HG02759 (cell line): ENCODE data around the gene RCL1.

Source experiments
- ATAC-seq: cut with Tn5 transposase; IDR thresholded peaks from one replicate; pipeline ENCODE4 v1.9.1; 2021; ENCODE audit warnings: mild to moderate bottlenecking, moderate library complexity; ENCODE audit not compliant: unreplicated experiment

RCL1 gene

GRCh38 chr9:4838189-4838546 lies 45.4 kb downstream of the RCL1 start:
- no peak for ATAC-seq

- no peak for ATAC-seq
These were observed 46.7 kb downstream of the RCL1 start for GRCh38 chr9:4839470-4839912.

- ATAC-seq: no peak
These were observed 47.3 kb downstream of the RCL1 start for GRCh38 chr9:4840018-4840417.

- no peak for ATAC-seq
These were observed 49.5 kb downstream of the RCL1 start for GRCh38 chr9:4842213-4842612.

- no peak for ATAC-seq
These were observed 50.0 kb downstream of the RCL1 start for GRCh38 chr9:4842734-4843133.

GRCh38 chr9:4844056-4844838 lies 51.5 kb downstream of the RCL1 start:
- no peak for ATAC-seq

- ATAC-seq: no peak
These were observed 56.6 kb downstream of the RCL1 start for GRCh38 chr9:4849369-4849768.

- ATAC-seq: no peak
These were observed 58.0 kb downstream of the RCL1 start for GRCh38 chr9:4850603-4851310.

- ATAC-seq: no peak
These were observed 59.7 kb downstream of the RCL1 start for GRCh38 chr9:4852419-4852818.

- ATAC-seq: no peak
These were observed 61.5 kb downstream of the RCL1 start for GRCh38 chr9:4854265-4854590.

GRCh38 chr9:4855841-4856240 lies 63.1 kb downstream of the RCL1 start:
- ATAC-seq: no peak

GRCh38 chr9:4857163-4857810 lies 64.5 kb downstream of the RCL1 start:
- no peak for ATAC-seq

- ATAC-seq: no peak
These were observed 66.3 kb downstream of the RCL1 start for GRCh38 chr9:4859035-4859434.

- no peak for ATAC-seq
These were observed 67.6 kb downstream of the RCL1 start for GRCh38 chr9:4860383-4860782.

- ATAC-seq: no peak
These were observed 68.4 kb downstream of the RCL1 start for GRCh38 chr9:4861145-4861544.

GRCh38 chr9:4861736-4862451 lies 69.2 kb downstream of the RCL1 start:
- no peak for ATAC-seq

GRCh38 chr9:4862506-4863250 lies 69.9 kb downstream of the RCL1 start:
- ATAC-seq: no peak

- no peak for ATAC-seq
These were observed 71.5 kb downstream of the RCL1 start for GRCh38 chr9:4864234-4864661.

- no peak for ATAC-seq
These were observed 72.0 kb downstream of the RCL1 start for GRCh38 chr9:4864698-4865097.

GRCh38 chr9:4865681-4866080 lies 72.9 kb downstream of the RCL1 start:
- ATAC-seq: no peak
